Heart left ventricle (tissue), 13 donors: ENCODE measurements around the gene TACC2.

Experiments used
- CTCF ChIP-seq, 12 donors: fragments of 200-600 bp; sonication (generic) in 4 of 12; IDR thresholded peaks; one replicate each; pipeline versions ENCODE4 v1.5.0 to v1.8.0; 2018 to 2022; ENCODE audit warnings: antibody characterized with exemption in 12 of 12, mild to moderate bottlenecking in 5 of 12
- POLR2A ChIP-seq, 2 donors: fragments of 450-650 bp; IDR thresholded peaks; one replicate each; pipeline ENCODE4 v1.6.1; 2017; ENCODE audit warnings: antibody characterized with exemption in 2 of 2, mild to moderate bottlenecking in 2 of 2, moderate library complexity in 2 of 2
- donor health status: ischemic (EF 13 %, LVEDD 7.1; RV severe dilation, severe dysfunction).
- donor health status: DM: no; HTN: yes; CAD: no.
- donor health status: DM: no; HTN: no; CAD: no.
- donor health status: ischemic (EF 25% LVEDD 6.9; RV normal size, moderate dysfunction).
- donor health status: ischemic (EF 25% LVEDD 5.7; RV mildly dilated, moderate dysfunction).
- donor health status: ischemic (EF 35%, LVEDD 5.7; RV mildly dilated, moderate dysfunction).
- donor health status: nonischemic (EF 11% LVEDD 7.7; RV severe dilation, severe dysfunction).
- donor health status: DM: yes; HTN: yes; CAD: no.
- donor health status: PGD.
- donor health status: ischemic (EF 29% LVEDD 5.4; RV normal size, mild dysfunction).
- donor health status: nonischemic (EF 23%, LVEDD 6.1; RV moderate dilation, normal function).

GRCh38 chr10:122277526-122278136 is 288.7 kb downstream of the TACC2 start:
- TF ChIP-seq POLR2A (IDR thresholded peaks at IDR 0.05), result no peak
- no peak for TF ChIP-seq CTCF (IDR thresholded peaks at IDR 0.05)
